HCT116 (cell line): ENCODE data around the gene BICD1. TPM values are rescaled to one million over a fixed set of nuclear protein-coding genes. Genes with fewer than 3 reads are reported as not detected.

Experiments used
- ATAC-seq: fragments of 200-7000 bp; cut with Tn5 transposase; 2 replicates; pipeline ENCODE4 v1.9.1; 2020; ENCODE audit warnings: mild to moderate bottlenecking, moderate library complexity
- BruUV-seq: library from RNA; stranded (reverse); fragments of 400-500 nt; replicated peaks from 2 replicates; lab custom pipeline; 2021; lab: Mats Ljungman, UMichigan
- CTCF ChIA-PET: fragments of 300-600 bp; sonication (Branson Sonifier 250); formaldehyde crosslinking; loops from one replicate; lab custom pipeline; 2021; ENCODE audit warnings: antibody characterized with exemption; lab: Charles Lee
- POLR2A ChIA-PET: fragments of 300-600, 350-600 bp; sonication (Branson Sonifier 250); formaldehyde crosslinking; loops from one replicate; lab custom pipeline; 2021; ENCODE audit warnings: antibody characterized with exemption; lab: Charles Lee
- RAD21 ChIA-PET, 2 experiments: fragments of 300-600 bp; sonication (Branson Sonifier 250); formaldehyde crosslinking; loops; one replicate each; lab custom pipeline; 2023; ENCODE audit warnings: low total read pairs in 2 of 2; ENCODE audit not compliant: uncharacterized antibody in 2 of 2, unreplicated experiment in 2 of 2, low non-redundant PET in 1 of 2; lab: Charles Lee
- DNase-seq: peaks from one replicate; pipeline ENCODE4 v3.0.0-alpha.2; 2010; ENCODE audit warnings: low read depth, low spot score
- H2AFZ ChIP-seq: fragments of 200-600 bp; shearing (Covaris generic), sonication (generic); 2 replicates; pipeline ENCODE4 v1.6.1; 2017; ENCODE audit warnings: low read depth, mixed run types, mixed read lengths, antibody characterized with exemption, low read length; ENCODE audit not compliant: poor library complexity, severe bottlenecking
- H3K27ac ChIP-seq: 2 replicates; pipeline ENCODE4 v1.5.1; 2012; ENCODE audit warnings: low read depth, low read length
- H3K27me3 ChIP-seq: fragments of 200-600 bp; sonication (generic); 2 replicates; pipeline ENCODE4 v1.6.1; 2016; ENCODE audit warnings: mixed run types, low read length, mixed read lengths; ENCODE audit not compliant: insufficient read depth
- H3K36me3 ChIP-seq, 2 experiments: fragments of 200-500 bp in 1 of 2; fragments of 200-600 bp in 1 of 2; sonication (Bioruptor generic) in 1 of 2; sonication (generic) in 1 of 2; 2 replicates each; pipeline versions ENCODE4 v1.5.1 to v1.6.1; 2014 to 2016; ENCODE audit warnings: low read length in 2 of 2, inconsistent platforms in 1 of 2, mixed read lengths in 1 of 2, mixed run types in 1 of 2; ENCODE audit not compliant: insufficient read depth in 2 of 2, control insufficient read depth in 1 of 2
- H3K4me1 ChIP-seq, 2 experiments: fragments of 200-600 bp in 1 of 2; sonication (generic) in 1 of 2; 2 replicates each; pipeline versions ENCODE4 v1.5.1 to v1.6.1; 2012 to 2017; ENCODE audit warnings: low read length in 2 of 2, inconsistent platforms in 1 of 2, mild to moderate bottlenecking in 1 of 2, mixed read lengths in 1 of 2, mixed run types in 1 of 2, moderate library complexity in 1 of 2; ENCODE audit not compliant: insufficient read depth in 2 of 2, control insufficient read depth in 1 of 2
- H3K4me2 ChIP-seq: fragments of 200-600 bp; sonication (generic); 2 replicates; pipeline ENCODE4 v1.6.1; 2017; ENCODE audit warnings: mixed run types, low read length, mixed read lengths
- H3K4me3 ChIP-seq, 2 experiments: fragments of 200-600 bp in 1 of 2; sonication (generic) in 1 of 2; replicated peaks in 1 of 2; 2 replicates each; pipeline ENCODE4 v1.5.1; 2011 to 2016; ENCODE audit warnings: low read length in 2 of 2, control low read depth in 1 of 2, low read depth in 1 of 2, mild to moderate bottlenecking in 1 of 2, mixed read lengths in 1 of 2, mixed run types in 1 of 2
- H3K79me2 ChIP-seq: fragments of 200-600 bp; sonication (generic); 2 replicates; pipeline ENCODE4 v1.6.1; 2017; ENCODE audit warnings: mild to moderate bottlenecking, mixed run types, low read length, moderate library complexity, mixed read lengths; ENCODE audit not compliant: insufficient read depth
- H3K9ac ChIP-seq: fragments of 200-600 bp; sonication (generic); 2 replicates; pipeline ENCODE4 v1.6.1; 2016; ENCODE audit warnings: low read length, mixed read lengths
- H3K9me2 ChIP-seq: fragments of 200-600 bp; sonication (generic), shearing (Covaris generic); 2 replicates; pipeline ENCODE4 v1.6.1; 2017; ENCODE audit warnings: mixed run types, mild to moderate bottlenecking, moderate library complexity; ENCODE audit not compliant: insufficient read depth
- H3K9me3 ChIP-seq, 2 experiments: fragments of 200-500 bp in 1 of 2; fragments of 200-600 bp in 1 of 2; sonication (Bioruptor generic) in 1 of 2; sonication (generic) in 1 of 2; 2 replicates each; pipeline ENCODE4 v1.6.1; 2014 to 2017; ENCODE audit warnings: low read length in 2 of 2, mixed read lengths in 2 of 2, inconsistent platforms in 1 of 2, low read depth in 1 of 2, mild to moderate bottlenecking in 1 of 2, mixed run types in 1 of 2, moderate library complexity in 1 of 2; ENCODE audit not compliant: control insufficient read depth in 1 of 2, insufficient read depth in 1 of 2
- H4K20me1 ChIP-seq: fragments of 200-600 bp; sonication (generic), shearing (Covaris generic); 2 replicates; pipeline ENCODE4 v1.6.1; 2017; ENCODE audit warnings: mixed run types, mild to moderate bottlenecking, moderate library complexity; ENCODE audit not compliant: insufficient read depth
- ATF3 ChIP-seq: IDR thresholded peaks from 2 replicates; pipeline ENCODE4 v1.6.1; 2012
- CBX3 ChIP-seq: IDR thresholded peaks from 2 replicates; pipeline ENCODE4 v1.6.1; 2012; ENCODE audit warnings: low read depth
- CEBPB ChIP-seq: IDR thresholded peaks from 2 replicates; pipeline ENCODE4 v1.6.1; 2012; ENCODE audit warnings: low read depth
- CTCF ChIP-seq, 3 experiments: fragments of 200-600 bp in 1 of 3; sonication (generic) in 1 of 3; IDR thresholded peaks in 2 of 3; conservative IDR thresholded peaks in 1 of 3; 2 replicates each; pipeline ENCODE4 v1.5.1; 2012 to 2017; ENCODE audit warnings: low read depth in 2 of 3, low read length in 2 of 3, antibody characterized with exemption in 1 of 3, borderline replicate concordance in 1 of 3, control low read depth in 1 of 3, mild to moderate bottlenecking in 1 of 3, mixed read lengths in 1 of 3, mixed run types in 1 of 3, moderate library complexity in 1 of 3; ENCODE audit not compliant: insufficient read depth in 1 of 3
- EZH2phosphoT487 ChIP-seq: fragments of 200-600 bp; IDR thresholded peaks from 2 replicates; pipeline ENCODE4 v1.6.1; 2018; ENCODE audit warnings: antibody characterized with exemption, borderline replicate concordance
- FOSL1 ChIP-seq: IDR thresholded peaks from 2 replicates; pipeline ENCODE4 v1.6.1; 2012; ENCODE audit warnings: low read depth
- JUND ChIP-seq: IDR thresholded peaks from 2 replicates; pipeline ENCODE4 v1.6.1; 2012
- POLR2A ChIP-seq: IDR thresholded peaks from 2 replicates; pipeline ENCODE4 v1.7.0; 2011; ENCODE audit warnings: borderline replicate concordance; ENCODE audit not compliant: insufficient read depth, insufficient read length; ENCODE audit errors: extremely low read depth
- POLR2AphosphoS5 ChIP-seq: IDR thresholded peaks from 2 replicates; pipeline ENCODE4 v1.6.1; 2011; ENCODE audit warnings: mild to moderate bottlenecking, low read depth, low read length, moderate library complexity
- RAD21 ChIP-seq: IDR thresholded peaks from 2 replicates; pipeline ENCODE4 v1.6.1; 2012; ENCODE audit warnings: low read depth, mild to moderate bottlenecking
- SIN3A ChIP-seq: IDR thresholded peaks from 2 replicates; pipeline ENCODE4 v1.6.1; 2012; ENCODE audit warnings: low read depth
- SP1 ChIP-seq: IDR thresholded peaks from 2 replicates; pipeline ENCODE4 v1.6.1; 2012; ENCODE audit warnings: low read depth
- SRF ChIP-seq: IDR thresholded peaks from 2 replicates; pipeline ENCODE4 v1.6.1; 2012; ENCODE audit warnings: low read depth
- ZBTB33 ChIP-seq: IDR thresholded peaks from 2 replicates; pipeline ENCODE4 v1.6.1; 2011; ENCODE audit warnings: mild to moderate bottlenecking, low read length, moderate library complexity; ENCODE audit not compliant: insufficient replicate concordance; ENCODE audit errors: extremely low read depth
- ZFX ChIP-seq: fragments of 450-650 bp; IDR thresholded peaks from 2 replicates; pipeline ENCODE4 v1.6.1; 2017
- intact Hi-C: fragments of 100-400 bp; cut with micrococcal nuclease; formaldehyde crosslinking; loops from 2 replicates; pipeline ENCODE4 v1.10.0; 2022
- total RNA-seq: library from RNA; stranded (reverse); gene quantifications from one replicate; pipeline ENCODE4 v1.2.1, GENCODE V29; 2021; ENCODE audit not compliant: unreplicated experiment

The BICD1 gene
- total RNA-seq, 1 experiment from 2014 or later = 32.5 TPM

- no peak overlapping the region for H3K4me2 ChIP-seq
- RAD21 ChIA-PET = no interaction called here
- H3K9ac ChIP-seq = no peak overlapping the region
- H3K27ac ChIP-seq = no peak overlapping the region
- H3K4me3 ChIP-seq = no peak overlapping the region
- BruUV-seq = no TSS peak
- CTCF ChIA-PET = no interaction called here
- H3K4me1 ChIP-seq = no peaks in the 10 kb centered on the region
- no peaks in the 10 kb centered on the region for H3K9me2 ChIP-seq
- ATAC-seq (no peak), DNase-seq (no peak)
- H2AFZ ChIP-seq = no peak overlapping the region
- H3K9me3 ChIP-seq = no peaks in the 10 kb centered on the region
- no peaks in the 10 kb centered on the region for H4K20me1 ChIP-seq
- no peaks in the 10 kb centered on the region for H3K79me2 ChIP-seq
- no peaks in the 10 kb centered on the region for H3K36me3 ChIP-seq
- intact Hi-C loops = no loop called here
- TF ChIP-seq ATF3 (no peak), SIN3A (no peak), CBX3 (no peak), CEBPB (no peak), SRF (no peak), SP1 (no peak), JUND (no peak), CTCF (IDR thresholded peaks at IDR 0.05 in 2 of 3, conservative IDR thresholded peaks at IDR 0.05 in 1 of 3; ENCODE audit: borderline replicate concordance in 1 of 3, insufficient read depth in 1 of 3, low read depth in 2 of 3, low read length in 2 of 3) (no peak), EZH2phosphoT487 (no peak), FOSL1 (no peak), ZFX (no peak), ZBTB33 (no peak), POLR2A (no peak), POLR2AphosphoS5 (no peak), RAD21 (no peak)
- POLR2A ChIA-PET = no interaction called here
- no peaks in the 10 kb centered on the region for H3K27me3 ChIP-seq
Measured at GRCh38 chr12:32379667-32380066, 273.0 kb downstream of the BICD1 start.
